B cell (primary cell): ENCODE results near the gene PLA2G1B. TPM values are rescaled to one million over a fixed set of nuclear protein-coding genes. Genes with fewer than 3 reads are reported as not detected.

ENCODE experiments used
- ATAC-seq: fragments of 200-7000 bp; cut with Tn5 transposase; one replicate; pipeline ENCODE4 v1.10.0; 2021; ENCODE audit warnings: low read depth, mild to moderate bottlenecking, moderate number of reproducible peaks, moderate library complexity
- CTCF ChIA-PET: fragments of 350-600 bp; sonication (Branson Sonifier 250); formaldehyde crosslinking; loops from one replicate; lab custom pipeline; 2021; ENCODE audit warnings: antibody characterized with exemption, inconsistent platforms; lab: Charles Lee
- POLR2A ChIA-PET: fragments of 350-600 bp; sonication (Branson Sonifier 250); formaldehyde crosslinking; loops from one replicate; lab custom pipeline; 2021; ENCODE audit warnings: antibody characterized with exemption; lab: Charles Lee
- DNase-seq: peaks from one replicate; pipeline ENCODE4 v3.0.0; 2013
- H2AFZ ChIP-seq: 2 replicates; pipeline ENCODE4 v1.6.1; 2012; ENCODE audit warnings: mild to moderate bottlenecking, low read depth, low read length; ENCODE audit not compliant: insufficient read depth, poor library complexity, severe bottlenecking
- H3K27ac ChIP-seq, 2 donors: 1 replicate in 1 of 2; 2 replicates in 1 of 2; pipeline ENCODE4 v1.5.1; 2012 to 2013; ENCODE audit warnings: low read length in 2 of 2, mild to moderate bottlenecking in 2 of 2, moderate library complexity in 1 of 2
- H3K27me3 ChIP-seq, 4 experiments: fragments of 200-600 bp in 1 of 4; sonication (generic) in 1 of 4; replicated peaks in 1 of 4; 1 replicate in 2 of 4; 2 replicates in 2 of 4; pipeline versions ENCODE4 v1.6.1 to v1.7.0; 2013 to 2016; ENCODE audit warnings: low read length in 3 of 4, mild to moderate bottlenecking in 2 of 4, mixed read lengths in 1 of 4, moderate library complexity in 1 of 4; ENCODE audit not compliant: insufficient read depth in 4 of 4, control insufficient read depth in 3 of 4; ENCODE audit errors: control extremely low read depth in 1 of 4
- H3K36me3 ChIP-seq, 2 experiments: replicated peaks in 1 of 2; 1 replicate in 1 of 2; 2 replicates in 1 of 2; pipeline versions ENCODE4 v1.6.1 to v1.7.1; 2013; ENCODE audit warnings: low read length in 1 of 2; ENCODE audit not compliant: insufficient read depth in 2 of 2, control insufficient read depth in 1 of 2; ENCODE audit errors: control extremely low read depth in 1 of 2, extremely low read depth in 1 of 2
- H3K4me1 ChIP-seq, 2 donors: fragments of 200-600 bp in 1 of 2; sonication (generic) in 1 of 2; 1 replicate in 1 of 2; 2 replicates in 1 of 2; pipeline versions ENCODE4 v1.5.1 to v1.6.1; 2013 to 2017; ENCODE audit warnings: low read length in 2 of 2; ENCODE audit not compliant: control insufficient read depth in 2 of 2, insufficient read depth in 2 of 2
- H3K4me2 ChIP-seq: replicated peaks from 2 replicates; pipeline ENCODE3; 2012; ENCODE audit warnings: mild to moderate bottlenecking, low read depth, low read length; ENCODE audit not compliant: poor library complexity, severe bottlenecking
- H3K4me3 ChIP-seq, 5 experiments: fragments of 200-600 bp in 1 of 5; sonication (generic) in 1 of 5; 1 replicate in 3 of 5; 2 replicates in 2 of 5; pipeline versions ENCODE4 v1.5.1 to v1.7.0; 2011 to 2016; ENCODE audit warnings: low read length in 4 of 5, mild to moderate bottlenecking in 4 of 5, low read depth in 2 of 5, control low read depth in 1 of 5, moderate library complexity in 1 of 5; ENCODE audit not compliant: insufficient read depth in 1 of 5; ENCODE audit errors: control extremely low read depth in 1 of 5, extremely low read depth in 1 of 5
- H3K79me2 ChIP-seq: fragments of 200-600 bp; sonication (generic); one replicate; pipeline ENCODE4 v1.6.0; 2016; ENCODE audit warnings: low read length; ENCODE audit not compliant: control insufficient read depth, insufficient read depth
- H3K9ac ChIP-seq: fragments of 200-600 bp; sonication (generic); 2 replicates; pipeline ENCODE4 v1.6.1; 2017; ENCODE audit warnings: mild to moderate bottlenecking, low read length, moderate library complexity
- H3K9me3 ChIP-seq, 3 donors: one replicate each; pipeline versions ENCODE4 v1.6.1 to v1.7.1; 2013; ENCODE audit warnings: low read length in 2 of 3; ENCODE audit not compliant: control insufficient read depth in 2 of 3, insufficient read depth in 1 of 3; ENCODE audit errors: control extremely low read depth in 1 of 3
- H4K20me1 ChIP-seq: 2 replicates; pipeline ENCODE4 v1.6.0; 2012; ENCODE audit warnings: mild to moderate bottlenecking, low read length; ENCODE audit not compliant: insufficient read depth, control insufficient read depth, poor library complexity, severe bottlenecking
- H3K27ac Mint-ChIP-seq: one replicate; pipeline ENCODE4 v1.8.0; 2021; ENCODE audit warnings: mixed read lengths
- H3K27me3 Mint-ChIP-seq: one replicate; pipeline ENCODE4 v1.8.0; 2021; ENCODE audit warnings: mixed read lengths
- H3K4me1 Mint-ChIP-seq: one replicate; pipeline ENCODE4 v1.8.0; 2021; ENCODE audit warnings: mixed read lengths
- H3K4me3 Mint-ChIP-seq: one replicate; pipeline ENCODE4 v1.8.0; 2021; ENCODE audit warnings: mixed read lengths
- H3K9me3 Mint-ChIP-seq: one replicate; pipeline ENCODE4 v1.8.0; 2022; ENCODE audit warnings: mixed read lengths; ENCODE audit not compliant: insufficient read depth
- EZH2 ChIP-seq: IDR thresholded peaks from 2 replicates; pipeline ENCODE4 v1.6.1; 2012; ENCODE audit warnings: borderline replicate concordance, low read depth, mild to moderate bottlenecking, moderate library complexity, low read length; ENCODE audit not compliant: insufficient read depth, poor library complexity, severe bottlenecking
- WGBS: methylation state at CpG from one replicate; pipeline ENCODE4 v1.1.5; 2013; ENCODE audit warnings: missing lambda C conversion rate; ENCODE audit not compliant: insufficient coverage; 5-methylcytosine and 5-hydroxymethylcytosine counted together
- intact Hi-C: fragments of 100-400 bp; cut with micrococcal nuclease; formaldehyde crosslinking; loops from one replicate; pipeline ENCODE4 v1.10.0; 2022
- polyA plus RNA-seq: library from polyadenylated mRNA; depleted of rRNA; stranded (reverse); fragments of >200 nt; gene quantifications from 2 replicates; pipeline ENCODE4 v1.2.3, GENCODE V29; 2012
- total RNA-seq, 2 donors: library from RNA; stranded (reverse); fragments of 120-200 nt in 1 of 2; gene quantifications; 1 replicate in 1 of 2; 2 replicates in 1 of 2; pipeline versions ENCODE4 v1.2.3 to v1.2.4, GENCODE V29; 2013 to 2022
- TF ChIP-seq, protein P1 (sequence below): fragments of 200-600 bp; IDR thresholded peaks from one replicate; pipeline ENCODE4 v1.8.0; 2022; ENCODE audit warnings: antibody characterized with exemption, mild to moderate bottlenecking

PLA2G1B gene
- total and polyA plus RNA-seq, 2 donors (not counting 1 experiment from before 2014, with no cell fraction given), result not detected

DNA sequence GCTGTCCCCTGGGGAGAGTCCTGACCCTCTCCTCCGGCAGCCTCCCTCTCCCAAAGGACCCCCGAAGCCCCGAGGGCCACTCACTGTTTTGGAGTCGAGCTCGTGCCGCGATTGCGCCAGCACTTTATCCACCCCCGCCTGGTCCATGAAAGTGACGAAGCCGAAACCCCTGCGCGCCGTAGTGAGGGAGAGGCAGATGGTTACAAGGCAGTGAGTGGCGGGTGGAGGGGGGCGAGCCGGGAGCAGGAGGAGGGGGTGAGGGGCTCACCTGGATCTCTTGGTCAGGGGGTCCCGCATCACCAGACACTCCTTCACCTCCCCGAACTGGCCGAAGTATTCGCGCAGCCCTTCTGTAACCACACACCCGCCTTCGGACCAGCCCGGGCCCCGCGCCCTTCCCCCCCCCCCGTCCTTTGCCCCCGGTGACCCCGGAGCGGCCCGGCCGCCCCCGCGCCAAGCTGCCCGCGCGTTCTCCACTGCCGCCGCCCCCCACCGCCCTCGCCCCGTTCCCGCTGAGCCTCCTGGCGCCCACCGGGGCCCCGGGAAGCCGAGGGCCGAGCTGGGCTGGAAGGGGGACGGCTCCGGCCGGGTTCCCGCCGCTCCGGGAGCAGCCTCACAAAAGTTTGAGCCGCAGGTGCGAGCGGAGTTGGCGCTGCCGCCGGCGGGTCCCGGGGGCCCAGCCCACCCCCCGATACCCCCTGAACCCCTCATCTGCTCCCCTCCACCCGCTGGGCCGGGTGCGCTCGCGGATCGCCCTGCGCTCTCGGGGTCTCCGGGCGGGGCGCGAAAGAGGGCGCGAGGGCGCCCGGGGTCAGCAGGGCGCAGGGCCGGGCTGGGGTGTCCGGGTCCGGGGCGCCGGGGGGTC, 40.6 kb upstream of the PLA2G1B start:
- Histone ChIP-seq H2AFZ (peak overlapping the region; percentile 22), H3K36me3 (no peaks in the 10 kb centered on the region), H3K4me1 (peaks cover 8 to 22% of the 10 kb centered on the region in 2 donors), H3K9ac (no peak overlapping the region), H3K79me2 (no peaks in the 10 kb centered on the region), H3K4me2 (peak overlapping the region; percentile 73), H3K9me3 (no peaks in the 10 kb centered on the region), H3K27me3 (peaks cover 0 to 77% (median 43%) of the 10 kb centered on the region in 4 experiments), H4K20me1 (no peaks in the 10 kb centered on the region), H3K4me3 (no peak overlapping the region), H3K27ac (no peak overlapping the region)
- Mint-ChIP-seq H3K27me3 (peaks cover 80% of the 10 kb centered on the region), H3K4me1 (peaks cover 17% of the 10 kb centered on the region), H3K27ac (no peak overlapping the region), H3K9me3 (no peaks in the 10 kb centered on the region), H3K4me3 (peak overlapping the region; percentile 67)
- peak; percentile 42 for TF ChIP-seq EZH2
- TF ChIP-seq, protein P1, sequence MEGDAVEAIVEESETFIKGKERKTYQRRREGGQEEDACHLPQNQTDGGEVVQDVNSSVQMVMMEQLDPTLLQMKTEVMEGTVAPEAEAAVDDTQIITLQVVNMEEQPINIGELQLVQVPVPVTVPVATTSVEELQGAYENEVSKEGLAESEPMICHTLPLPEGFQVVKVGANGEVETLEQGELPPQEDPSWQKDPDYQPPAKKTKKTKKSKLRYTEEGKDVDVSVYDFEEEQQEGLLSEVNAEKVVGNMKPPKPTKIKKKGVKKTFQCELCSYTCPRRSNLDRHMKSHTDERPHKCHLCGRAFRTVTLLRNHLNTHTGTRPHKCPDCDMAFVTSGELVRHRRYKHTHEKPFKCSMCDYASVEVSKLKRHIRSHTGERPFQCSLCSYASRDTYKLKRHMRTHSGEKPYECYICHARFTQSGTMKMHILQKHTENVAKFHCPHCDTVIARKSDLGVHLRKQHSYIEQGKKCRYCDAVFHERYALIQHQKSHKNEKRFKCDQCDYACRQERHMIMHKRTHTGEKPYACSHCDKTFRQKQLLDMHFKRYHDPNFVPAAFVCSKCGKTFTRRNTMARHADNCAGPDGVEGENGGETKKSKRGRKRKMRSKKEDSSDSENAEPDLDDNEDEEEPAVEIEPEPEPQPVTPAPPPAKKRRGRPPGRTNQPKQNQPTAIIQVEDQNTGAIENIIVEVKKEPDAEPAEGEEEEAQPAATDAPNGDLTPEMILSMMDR, result no peak
- WGBS, result 2% methylated on average over 61 of the region's 86 CpGs
- intact Hi-C loops, result no loop called here
- ChIA-PET CTCF (interaction anchor here (1.4 to 3.5 kb wide), 2 partner anchors 11 to 62 kb away, joined by 3 to 13 read pairs; no protein-coding TSS in a partner anchor), POLR2A (no interaction called here)
- ATAC-seq (no peak), DNase-seq (peak; percentile 34)
